NCI-H69 (cell line): ENCODE data around the gene OR52L1.
"Not testable (repeated sequence)": the region's sequence is repeated elsewhere in the genome, so short reads cannot be mapped to it uniquely, and the experiment has no call there.

Experiments
- DNase-seq: peaks from one replicate; lab custom pipeline; 2025; lab: John Stamatoyannopoulos, UW

OR52L1 gene

DNA sequence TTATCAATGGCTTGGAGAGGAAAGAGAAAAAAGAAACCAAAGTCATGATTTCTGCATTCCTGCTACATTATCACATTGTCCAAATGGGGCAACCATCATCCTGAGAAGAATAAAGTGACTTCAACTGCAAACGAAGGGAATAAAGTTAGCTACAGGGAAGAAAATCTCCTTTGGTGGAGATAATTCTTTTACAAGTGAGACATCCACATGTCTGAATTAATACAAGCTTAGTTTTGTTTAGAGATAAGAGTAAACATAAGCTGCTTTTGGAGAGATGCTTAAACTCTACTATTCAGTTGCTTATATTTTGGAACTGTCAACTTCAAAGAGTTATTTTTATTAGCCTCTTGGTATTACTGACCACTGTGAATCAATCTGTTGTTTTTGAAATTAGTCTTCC lies at the start of gene OR52L1:
Gene OR52L1, minus strand, starts transcription at position 101 of the 400 bp plus-strand sequence. Its CDS starts 55 bp downstream, at position 46.
- no peak for DNase-seq

DNA sequence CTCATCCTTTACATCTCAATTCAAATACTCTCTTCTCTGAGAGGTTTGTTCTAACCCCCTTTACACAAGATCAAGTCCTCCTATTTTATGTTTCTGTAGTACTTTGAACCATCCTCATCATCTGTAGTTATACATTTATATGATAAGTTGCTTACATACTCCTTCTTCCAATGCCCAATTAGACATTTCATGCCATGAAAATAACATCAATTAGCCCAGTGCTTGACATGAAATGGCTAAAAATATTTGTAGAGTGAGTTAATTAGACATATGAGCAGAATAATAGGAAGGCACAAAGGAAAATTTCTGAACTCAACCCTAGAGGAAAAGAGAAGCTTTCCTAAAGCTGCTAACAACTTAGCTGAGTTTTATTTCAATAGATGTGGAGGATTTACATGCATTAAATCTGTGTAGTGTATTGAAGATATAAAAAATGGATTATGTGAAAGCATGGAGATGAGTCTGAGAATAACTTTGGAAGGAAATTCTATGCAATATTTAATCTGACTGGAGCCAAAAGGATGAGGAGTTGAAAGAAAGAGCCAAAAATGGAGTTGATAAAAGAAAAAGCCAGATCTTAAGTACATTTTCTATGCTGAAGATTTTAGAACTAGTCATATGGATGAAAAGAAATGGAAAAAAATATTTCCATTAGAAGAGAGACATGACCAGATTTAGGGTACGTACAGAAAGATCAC lies 44.1 kb upstream of the OR52L1 start, which contains the start of gene OR56A1:
Gene OR56A1, minus strand, starts transcription at position 51 of the 698 bp plus-strand sequence. CDS start 3,066 bp downstream, outside the sequence.
- no peak for DNase-seq

DNA sequence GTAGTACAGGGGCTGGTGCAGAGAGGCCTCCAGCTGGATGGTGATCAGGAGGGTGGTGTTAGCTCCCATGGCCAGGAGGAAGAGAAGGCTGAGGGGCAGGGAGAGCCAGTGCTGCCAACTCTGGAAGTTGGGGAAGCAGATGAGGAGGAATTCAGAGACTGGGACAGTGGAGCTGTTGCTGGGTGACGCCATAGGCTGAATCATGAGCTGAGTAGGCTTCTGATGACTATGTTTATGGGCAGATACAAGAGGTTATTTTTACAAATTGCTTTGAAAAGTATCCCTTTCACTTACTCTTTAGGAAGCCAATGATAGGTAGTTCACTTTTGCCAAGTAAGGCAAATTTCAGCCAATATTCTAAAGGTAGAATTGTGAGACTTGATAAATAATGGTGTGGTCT lies 40.7 kb upstream of the OR52L1 start:
- no peak for DNase-seq

DNA sequence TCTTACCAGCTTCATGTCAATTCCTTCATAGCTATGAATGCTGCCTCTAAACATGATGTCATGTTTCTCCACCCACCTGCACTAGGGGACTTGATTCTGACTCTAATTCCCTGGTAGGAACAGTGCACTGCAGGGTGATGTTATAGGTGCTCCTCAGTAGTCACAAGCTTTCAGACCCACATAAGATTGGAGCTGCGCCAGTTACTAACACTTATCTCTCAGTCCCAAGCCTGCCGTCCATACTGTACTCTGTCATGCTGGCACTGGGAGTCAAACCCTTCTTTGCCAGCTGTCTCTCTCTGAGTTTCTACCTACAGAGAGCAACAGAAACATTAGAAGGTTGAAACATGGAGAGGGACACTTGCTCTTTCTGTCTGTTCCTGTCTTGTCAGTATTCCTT lies 38.3 kb upstream of the OR52L1 start:
- no peak for DNase-seq

DNA sequence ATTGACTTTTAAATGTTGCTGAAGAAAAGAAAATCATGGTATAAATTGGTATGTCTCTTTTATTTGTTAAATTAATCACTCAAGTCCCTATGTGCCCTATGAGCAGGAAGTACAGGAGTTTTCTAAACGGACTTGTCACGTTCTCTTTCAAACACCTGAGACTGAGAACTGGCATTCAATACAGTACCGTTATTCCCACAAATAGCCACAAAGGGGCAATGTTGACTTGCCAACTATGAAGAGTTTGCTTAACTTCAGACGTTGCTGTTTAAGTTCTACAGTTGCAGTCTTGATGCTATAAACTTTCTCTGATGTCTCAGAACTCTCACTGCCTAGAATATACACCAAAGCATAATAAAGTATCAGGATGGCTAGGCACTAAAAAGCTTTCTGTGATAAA lies 36.2 kb upstream of the OR52L1 start:
- peak; percentile 36 for DNase-seq

DNA sequence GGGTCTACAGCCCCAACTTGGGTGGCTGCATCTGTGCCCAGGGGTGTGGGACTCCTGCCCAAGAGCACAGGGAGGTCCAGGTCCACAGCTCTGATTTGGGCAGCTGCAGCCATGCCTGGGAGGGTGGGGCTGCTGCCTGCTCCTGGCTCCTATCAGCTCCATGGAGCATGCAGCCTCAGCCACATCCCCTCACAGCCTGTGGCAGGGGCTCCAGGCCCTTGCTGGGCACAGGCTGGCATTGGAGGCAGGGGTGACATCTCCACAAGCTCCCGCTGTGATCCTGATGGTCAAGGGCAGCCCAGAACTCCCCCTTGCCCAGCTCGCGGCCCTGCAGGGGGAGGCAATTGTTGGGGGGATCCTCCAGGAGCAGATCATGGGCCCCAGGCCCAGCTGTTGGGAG lies 26.3 kb upstream of the OR52L1 start:
- DNase-seq, result no peak

DNA sequence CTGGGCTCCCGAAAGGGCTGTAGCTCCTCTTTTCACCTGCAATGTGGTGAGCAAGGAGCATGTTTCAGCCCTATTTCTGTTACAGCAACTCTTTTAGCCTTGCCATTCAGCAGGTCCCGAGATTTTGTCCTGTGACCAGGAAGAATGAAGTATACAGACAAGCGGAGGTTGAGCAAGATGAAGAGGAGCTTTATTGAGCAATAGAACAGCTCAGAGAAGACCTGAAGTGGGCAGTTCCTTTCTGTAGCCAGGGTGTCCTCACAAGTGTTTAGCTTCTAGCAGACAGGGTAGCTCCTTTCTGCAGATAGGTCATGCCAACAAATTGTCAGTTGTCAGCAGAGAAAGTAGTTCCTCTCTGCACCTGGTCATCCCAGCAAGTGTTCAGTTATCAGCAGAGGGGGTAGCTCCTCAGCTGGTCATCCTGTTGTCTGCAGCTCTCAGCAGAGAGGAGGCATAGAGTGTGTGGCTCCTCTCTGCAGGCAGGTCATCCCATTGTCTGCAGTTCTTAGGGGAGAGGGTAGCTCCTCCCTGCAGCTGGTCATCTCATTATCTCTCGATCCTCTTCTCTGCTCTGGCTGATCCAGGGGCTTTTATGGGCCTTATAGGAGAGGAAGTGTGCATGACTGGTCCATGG lies 25.4 kb upstream of the OR52L1 start:
- DNase-seq, result no peak

DNA sequence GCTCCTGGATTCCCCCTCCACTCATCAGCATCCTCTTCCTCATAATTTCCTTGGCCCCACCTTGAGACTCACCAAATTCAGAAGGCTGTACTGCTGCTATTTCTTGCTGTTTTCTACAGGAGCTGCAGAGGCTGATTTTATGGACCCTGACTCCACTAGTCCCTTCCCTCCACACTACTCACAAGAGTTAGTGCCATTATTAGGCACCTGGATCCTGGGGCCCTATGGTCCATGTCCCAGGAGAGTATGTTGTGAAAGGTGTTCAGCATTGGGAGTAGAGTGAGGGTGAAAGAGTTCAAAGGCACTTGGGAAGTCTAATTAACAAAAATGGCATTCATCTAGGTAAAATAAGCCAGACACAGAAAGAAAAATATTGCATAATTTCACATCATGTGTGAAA lies 20.1 kb upstream of the OR52L1 start, which contains the start of gene OR56A4:
Gene OR56A4, minus strand, starts transcription at position 101 of the 400 bp plus-strand sequence. CDS start 3,954 bp downstream, outside the sequence.
- no peak for DNase-seq

DNA sequence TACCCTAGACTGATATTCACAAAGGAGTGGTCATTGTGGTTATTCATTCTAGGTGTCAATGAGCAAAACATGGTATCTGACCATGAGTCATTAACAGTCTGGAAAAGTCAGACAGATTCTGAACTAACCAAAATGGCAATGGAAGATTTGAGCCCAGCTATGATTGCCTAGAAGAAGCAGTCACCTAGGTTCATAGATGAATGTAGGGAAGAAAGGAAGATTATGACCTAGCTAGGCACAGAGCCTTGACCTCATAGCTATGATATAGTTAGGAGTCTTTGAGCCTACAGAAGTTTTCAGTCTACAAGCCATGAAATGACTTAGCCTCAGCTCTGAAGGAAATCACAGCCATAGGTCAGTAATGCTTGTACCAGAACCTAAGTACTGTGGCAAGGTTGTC lies 19.6 kb upstream of the OR52L1 start:
- no peak for DNase-seq

DNA sequence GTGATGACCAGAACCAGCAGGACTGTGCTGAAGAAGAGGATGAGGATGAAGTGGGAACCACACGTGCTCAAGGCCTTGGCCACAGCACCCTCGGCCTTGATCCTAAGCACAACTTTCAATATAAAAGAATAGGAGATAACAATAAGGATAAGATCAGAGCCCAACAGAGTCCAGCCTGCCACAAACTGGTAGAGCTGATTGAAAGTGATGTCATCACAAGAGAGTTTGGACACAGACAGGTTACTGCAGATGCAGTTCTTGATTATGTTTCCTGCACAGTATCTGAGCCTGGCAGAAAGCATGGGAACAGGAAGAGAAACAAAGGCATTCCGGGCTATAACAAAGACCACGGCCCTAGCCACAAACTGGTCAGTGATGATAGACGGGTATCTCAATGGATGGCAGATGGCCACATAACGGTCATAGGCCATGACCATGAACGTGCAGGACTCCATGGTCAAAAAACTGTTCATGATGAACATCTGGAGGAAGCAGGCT lies 15.5 kb upstream of the OR52L1 start:
- no peak for DNase-seq

DNA sequence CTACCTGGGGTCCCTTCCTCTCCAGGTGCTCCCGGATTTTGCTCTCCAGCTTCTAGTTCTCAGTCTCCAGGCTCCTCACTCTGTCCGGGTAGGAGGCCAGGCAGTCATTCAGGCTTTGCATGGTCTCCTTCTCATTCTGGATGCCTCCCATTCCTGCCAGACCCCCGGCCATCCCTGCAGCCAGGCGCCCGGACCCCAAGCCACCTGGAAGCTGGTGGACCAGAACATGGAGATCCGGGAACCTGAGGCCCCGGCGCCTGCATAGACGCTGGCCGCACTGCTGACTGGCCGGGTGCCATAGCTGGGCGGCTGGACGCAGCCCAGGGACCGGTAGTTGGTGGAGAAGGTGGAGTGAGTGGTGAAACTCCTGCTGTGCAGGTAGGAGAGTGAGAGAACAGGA lies 8.0 kb upstream of the OR52L1 start:
- DNase-seq, result no peak

DNA sequence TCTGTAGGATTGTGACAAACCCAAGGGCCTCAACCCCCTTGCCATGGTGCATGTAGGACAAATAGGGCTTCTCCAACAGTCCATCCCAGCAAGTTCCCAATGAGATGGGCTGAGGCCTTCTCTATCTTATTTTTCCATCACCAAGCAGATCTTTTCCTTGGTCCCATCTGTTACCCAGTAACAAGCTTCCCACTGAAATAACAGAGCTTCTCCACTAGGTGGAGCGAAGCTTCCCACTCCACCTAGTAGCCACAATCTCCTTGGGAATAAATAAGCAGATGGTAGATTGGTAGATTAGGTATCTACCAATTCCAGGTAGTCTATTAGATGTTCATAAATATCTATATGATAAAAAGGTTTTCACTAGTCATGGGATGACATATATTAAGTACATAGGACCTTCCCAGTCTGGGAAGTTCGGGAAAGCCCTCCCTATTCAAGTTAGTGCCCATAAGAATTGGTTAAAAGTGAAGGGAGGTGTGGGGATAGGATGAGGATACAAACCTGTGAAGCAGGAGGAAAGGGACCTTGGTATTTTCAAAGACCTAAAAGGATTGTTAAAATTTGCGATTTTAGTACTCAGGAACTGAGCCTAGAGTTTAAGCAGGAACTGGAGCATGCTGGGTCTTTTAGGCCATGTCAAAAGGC lies 5.9 kb upstream of the OR52L1 start:
- peak; percentile 30 for DNase-seq

DNA sequence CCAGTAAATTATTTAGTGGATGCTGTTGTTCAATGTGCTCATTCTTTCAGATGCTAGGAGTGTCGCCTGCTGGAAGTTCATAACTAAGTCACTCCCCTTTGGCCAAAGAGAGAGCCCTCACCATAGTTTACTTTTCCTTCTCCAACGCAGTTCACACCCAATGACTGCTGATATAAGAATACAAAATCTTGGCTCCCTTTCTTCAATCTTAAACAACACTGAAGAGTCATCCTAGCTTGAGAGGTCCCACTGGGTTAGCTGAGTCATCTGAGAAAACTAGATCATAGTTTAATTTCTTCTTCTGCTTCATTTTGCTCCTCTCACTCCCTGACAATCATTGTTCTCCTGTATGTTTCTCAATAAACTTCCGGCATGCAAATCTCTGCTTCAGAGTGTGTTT lies 5.4 kb upstream of the OR52L1 start:
- DNase-seq, result no peak

DNA sequence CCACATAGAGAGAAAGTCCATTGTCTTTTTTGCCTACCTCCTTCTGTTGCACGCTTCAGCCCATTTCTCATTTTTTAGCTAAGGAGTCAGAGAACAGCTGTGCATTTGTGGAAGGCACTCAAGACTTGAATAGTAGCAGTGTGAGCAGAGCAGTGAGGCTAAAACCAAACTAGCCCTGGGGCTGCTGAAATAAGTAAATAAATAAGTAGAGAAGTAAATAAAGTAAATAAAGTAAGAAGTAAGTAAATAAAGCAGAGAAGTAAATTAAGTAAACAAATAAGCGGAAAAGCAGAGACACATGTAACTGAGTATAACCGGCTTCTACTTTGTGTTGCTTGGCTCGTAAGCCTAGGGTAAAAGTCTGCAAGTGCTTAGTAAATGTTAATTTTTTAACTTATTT lies 2.4 kb upstream of the OR52L1 start:
- no peak for DNase-seq

DNA sequence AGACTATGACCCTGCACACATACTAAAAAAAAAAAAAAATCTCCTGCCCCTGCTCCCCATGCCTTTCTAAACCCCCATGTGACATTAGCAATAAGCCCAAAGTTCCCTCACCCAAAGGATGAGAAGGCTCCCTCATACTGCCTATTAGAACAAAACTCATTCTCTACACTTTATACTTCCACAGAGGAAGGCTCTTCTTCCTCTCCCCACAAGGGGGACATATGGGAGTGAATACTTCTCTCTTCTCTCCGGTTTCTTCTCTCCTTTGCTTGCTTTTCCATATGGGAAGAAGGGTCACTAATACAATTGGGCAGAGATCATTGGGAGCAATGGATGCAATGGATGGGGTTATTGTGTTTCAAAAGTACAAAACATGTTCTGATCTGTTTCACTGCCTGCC lies 3.3 kb downstream of the OR52L1 start:
- DNase-seq, result no peak

DNA sequence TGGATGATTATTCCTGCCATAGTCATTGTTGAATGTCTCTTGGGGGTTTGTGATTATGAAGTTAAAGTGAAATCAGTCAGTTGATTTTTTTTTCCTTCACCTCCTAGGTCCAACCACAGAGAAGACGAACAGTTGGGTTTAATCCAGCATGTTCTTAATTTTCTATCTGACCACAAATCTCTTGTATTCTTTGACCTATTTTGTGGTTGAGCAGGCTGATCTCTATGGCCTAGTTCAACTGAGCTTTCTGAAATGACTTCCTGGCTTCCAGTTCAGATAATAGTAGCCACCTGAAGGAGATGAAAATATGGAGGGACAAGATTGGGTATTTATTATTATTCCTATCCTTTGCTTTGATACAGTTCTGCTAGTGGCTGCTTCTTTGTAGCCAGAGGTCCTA lies 13.3 kb downstream of the OR52L1 start:
- DNase-seq, result no peak

DNA sequence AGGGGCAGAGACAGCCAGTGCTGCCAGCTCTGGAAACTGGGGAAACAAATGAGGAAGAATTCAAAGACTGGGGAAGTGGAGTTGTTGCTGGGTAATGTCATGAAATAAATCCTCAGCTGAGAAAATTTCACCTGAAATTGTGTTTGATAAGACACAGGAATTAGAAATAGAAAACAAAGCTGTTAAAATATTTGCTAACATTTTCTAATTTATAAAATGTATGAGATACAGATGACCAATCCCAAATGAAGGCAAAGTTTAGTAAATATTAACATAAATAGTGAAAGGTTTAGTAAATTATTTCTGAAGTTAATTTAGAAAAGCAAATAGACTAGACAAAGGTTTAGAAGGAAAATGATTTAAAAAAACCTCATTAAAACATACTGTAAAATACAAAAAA lies 18.4 kb downstream of the OR52L1 start, which contains the start of gene OR56A5:
Gene OR56A5, minus strand, starts transcription at position 101 of the 400 bp plus-strand sequence. Its CDS starts 0 bp downstream, at position 101.
- no peak for DNase-seq

DNA sequence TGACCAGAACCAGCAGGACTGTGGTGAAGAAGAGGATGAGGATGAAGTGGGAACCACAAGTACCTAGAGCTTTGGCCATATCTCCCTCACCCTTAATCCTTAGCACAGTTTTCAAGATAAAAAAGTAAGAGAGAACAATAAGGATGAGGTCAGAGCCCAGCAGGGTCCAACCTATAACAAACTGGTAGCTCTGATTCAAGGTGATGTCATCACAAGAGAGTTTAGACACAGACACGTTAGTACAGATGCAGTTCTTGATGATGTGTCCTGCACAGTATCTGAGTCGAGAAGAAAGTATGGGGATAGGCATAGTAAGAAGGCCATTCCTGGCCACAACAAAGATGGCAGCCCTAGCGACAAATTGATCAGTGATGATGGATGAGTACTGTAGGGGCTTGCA lies 19.1 kb downstream of the OR52L1 start:
- DNase-seq, result no peak

DNA sequence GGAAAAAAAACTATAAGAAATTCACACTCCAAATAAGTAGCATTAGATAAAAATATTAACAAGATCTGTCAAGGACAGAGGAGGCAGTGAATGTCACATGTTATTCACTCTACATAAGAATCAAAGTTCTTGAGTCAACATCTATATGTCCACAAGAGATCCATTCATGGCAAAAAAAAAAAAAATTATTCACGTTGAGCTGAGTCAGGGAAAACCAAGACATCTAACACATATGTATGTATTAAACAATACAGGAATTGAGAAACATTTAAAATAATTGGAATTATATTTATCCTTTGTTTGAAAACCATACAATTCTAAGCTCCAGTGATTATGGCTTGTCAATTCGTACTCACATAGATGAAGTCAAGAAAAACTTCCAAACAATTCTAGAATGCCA lies 19.8 kb downstream of the OR52L1 start:
- no peak for DNase-seq

DNA sequence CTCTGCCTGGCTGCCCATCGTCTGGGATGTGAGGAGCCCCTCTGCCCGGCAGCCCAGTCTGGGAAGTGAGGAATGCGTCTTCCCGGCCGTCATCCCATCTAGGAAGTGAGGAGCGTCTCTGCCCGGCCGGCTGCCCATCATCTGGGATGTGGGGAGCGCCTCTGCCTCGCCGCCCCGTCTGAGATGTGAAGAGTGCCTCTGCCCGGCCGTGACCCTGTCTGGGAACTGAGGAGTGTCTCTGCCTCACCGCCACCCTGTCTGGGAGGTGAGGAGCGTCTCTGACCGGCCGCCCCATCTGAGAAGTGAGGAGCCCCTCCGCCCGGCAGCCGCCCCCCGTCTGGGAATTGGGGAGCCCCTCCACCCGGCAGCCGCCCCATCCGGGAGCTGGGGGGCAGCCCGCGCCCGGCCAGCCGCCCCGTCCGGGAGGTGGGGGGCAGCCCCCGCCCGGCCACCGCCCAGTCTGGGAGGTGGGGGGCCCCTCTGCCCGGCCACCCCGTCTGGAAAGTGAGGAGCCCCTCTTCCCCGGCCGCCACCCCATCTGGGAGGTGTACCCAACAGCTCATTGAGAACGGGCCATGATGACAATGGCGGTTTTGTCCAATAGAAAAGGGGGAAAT lies 26.0 kb downstream of the OR52L1 start:
- DNase-seq, result not testable (repeated sequence)

DNA sequence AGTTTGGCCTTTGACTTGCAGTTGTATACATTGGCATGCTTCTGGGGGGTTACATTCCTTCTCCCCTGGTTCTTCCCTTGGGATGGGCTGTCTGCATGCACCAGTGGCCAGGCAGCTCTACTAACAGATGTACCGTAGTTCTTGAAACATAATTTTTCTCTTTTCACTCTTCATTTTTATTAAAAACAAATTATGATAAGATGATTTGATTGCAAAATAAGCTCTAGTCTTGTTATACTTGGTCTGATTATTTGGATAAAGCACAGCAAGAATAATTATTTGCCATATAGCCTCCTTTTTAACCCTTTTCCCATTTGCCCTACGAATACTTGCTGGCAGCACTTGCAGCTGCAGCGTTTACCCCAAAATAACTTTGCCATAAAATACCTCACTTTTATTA lies 31.2 kb downstream of the OR52L1 start:
- no peak for DNase-seq

DNA sequence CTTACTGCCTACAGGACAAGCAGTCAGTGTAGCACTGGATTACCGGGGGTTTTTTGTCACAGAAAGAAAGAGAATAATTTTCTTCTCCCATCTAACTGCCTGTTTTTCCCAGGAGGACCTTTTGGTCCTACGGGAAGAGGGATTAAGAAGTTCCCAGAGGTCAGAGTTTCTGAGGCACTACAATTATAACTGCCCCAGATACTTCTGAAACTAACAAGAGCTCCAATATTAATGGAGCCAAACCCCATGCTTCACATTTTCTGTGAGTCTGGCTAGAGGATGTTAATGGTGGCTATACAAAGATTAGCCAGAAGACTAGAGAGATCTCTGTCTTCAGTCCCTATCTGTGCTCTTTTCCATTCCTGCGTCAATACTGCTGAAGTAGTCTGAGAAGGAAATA lies 44.8 kb downstream of the OR52L1 start, which contains the start of gene OR56A3:
Gene OR56A3, plus strand, starts transcription at position 301 of the 400 bp plus-strand sequence. CDS start 5,096 bp downstream, outside the sequence.
- no peak for DNase-seq
